ENCODE measurements around the gene ZNF32.
A peak's percentile ranks its signal among the peaks of the same experiment; 100 is the strongest.

GRCh38 chr10:43683451-43684291, 35.0 kb upstream of the ZNF32 start:
- TF ChIP-seq CTCF (conservative IDR thresholded peaks at IDR 0.05; ENCODE audit: low read length) (peak; percentile 81), EZH2phosphoT487 (IDR thresholded peaks at IDR 0.05; ENCODE audit: borderline replicate concordance, low read depth, low read length) (no peak)

Measured in OCI-LY7 (cell line).